ENCODE measurements around the gene TASL.
A peak's percentile ranks its signal among the peaks of the same experiment; 100 is the strongest.
"Not testable (repeated sequence)": the region's sequence is repeated elsewhere in the genome, so short reads cannot be mapped to it uniquely, and the experiment has no call there.

The TASL gene, protein sequence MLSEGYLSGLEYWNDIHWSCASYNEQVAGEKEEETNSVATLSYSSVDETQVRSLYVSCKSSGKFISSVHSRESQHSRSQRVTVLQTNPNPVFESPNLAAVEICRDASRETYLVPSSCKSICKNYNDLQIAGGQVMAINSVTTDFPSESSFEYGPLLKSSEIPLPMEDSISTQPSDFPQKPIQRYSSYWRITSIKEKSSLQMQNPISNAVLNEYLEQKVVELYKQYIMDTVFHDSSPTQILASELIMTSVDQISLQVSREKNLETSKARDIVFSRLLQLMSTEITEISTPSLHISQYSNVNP

DNA sequence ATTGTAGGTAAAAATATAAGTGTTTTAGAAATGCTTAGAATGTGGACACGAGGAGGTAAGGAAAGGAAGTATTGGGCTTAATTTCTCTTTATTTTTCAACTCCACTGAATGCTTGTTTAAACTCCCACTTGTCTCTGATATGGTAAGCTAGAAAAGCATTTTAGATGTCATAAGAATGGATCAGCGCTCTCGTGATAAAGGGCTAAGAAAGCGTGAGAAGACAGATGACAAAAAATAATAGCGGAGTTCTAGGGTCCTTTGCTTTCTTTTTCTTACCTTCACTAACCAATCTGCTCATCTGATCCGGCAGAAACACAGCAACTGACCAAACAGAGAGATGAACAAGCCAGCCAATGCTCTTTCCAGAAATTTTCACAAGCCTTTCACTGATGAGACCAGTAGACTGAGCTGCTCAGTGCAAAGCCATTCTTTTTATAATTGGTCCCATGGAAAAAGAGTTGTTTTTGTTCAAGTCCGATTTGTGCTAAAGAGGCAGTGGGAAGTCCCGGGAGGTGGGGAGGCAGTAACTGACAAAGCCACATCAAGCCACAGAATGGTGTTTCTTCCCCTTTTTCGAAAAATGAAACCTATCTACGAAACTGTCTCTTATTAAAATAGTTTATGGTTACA is at the start of gene TASL:
TASL (minus strand) TSS at position 405 of the 630 bp plus-strand sequence. CDS start 17,411 bp downstream, outside the sequence.
- DNase-seq = peak; percentile 46

- DNase-seq = no peak
Measured at GRCh38 chrX:30626402-30626801, 48.8 kb upstream of the TASL start.

DNA sequence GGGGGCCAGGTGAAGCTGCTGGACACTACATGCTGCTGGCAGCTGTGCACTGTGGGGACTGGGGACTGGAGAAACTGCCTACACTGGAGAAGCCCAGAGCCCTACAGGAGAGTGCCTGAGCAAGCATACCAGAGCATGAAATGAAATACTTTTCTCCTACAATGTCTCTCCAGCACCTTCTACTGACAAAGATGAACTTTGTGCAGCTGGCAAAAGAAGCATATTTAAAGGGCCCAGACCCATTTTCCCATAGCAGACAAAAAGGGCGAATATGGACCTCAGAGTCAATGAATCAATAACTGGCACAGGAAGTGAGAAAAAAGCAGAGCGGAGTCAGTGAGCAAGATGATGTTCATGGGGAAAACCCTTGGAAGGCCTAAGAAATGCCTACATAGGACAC is 44.8 kb upstream of the TASL start:
- DNase-seq = no peak

- no peak for DNase-seq
Measured at GRCh38 chrX:30620980-30621618, 43.5 kb upstream of the TASL start.

- no peak for DNase-seq
Measured at GRCh38 chrX:30620125-30620524, 42.6 kb upstream of the TASL start.

DNA sequence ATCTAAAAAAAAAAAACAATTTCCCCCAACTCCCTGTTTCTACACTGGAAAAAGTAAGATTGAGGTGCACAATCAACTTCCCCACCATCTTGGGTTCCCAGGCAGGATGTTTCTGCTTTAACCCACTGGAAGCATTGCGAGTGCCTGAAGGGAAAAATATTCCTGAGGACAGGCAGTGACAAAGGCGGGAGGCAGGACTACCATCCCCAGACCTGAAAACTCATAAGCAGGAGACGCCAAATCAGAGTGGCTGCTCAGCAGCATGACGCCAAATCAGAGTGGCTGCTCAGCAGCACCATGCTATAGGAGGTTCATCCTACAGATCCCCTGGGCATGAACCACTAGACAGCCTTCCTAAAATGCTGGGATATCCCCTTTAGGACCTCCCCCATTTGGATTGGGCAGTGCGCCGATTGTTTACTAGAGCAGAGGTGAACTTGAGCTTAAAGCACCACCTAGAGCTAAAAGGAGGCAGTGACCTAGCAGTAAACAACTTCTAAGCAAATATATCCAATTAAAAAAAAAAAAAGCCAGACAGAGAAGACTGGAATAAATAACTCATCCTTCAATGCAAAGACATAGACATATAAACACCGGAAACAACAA is 40.7 kb upstream of the TASL start:
- DNase-seq = no peak

DNA sequence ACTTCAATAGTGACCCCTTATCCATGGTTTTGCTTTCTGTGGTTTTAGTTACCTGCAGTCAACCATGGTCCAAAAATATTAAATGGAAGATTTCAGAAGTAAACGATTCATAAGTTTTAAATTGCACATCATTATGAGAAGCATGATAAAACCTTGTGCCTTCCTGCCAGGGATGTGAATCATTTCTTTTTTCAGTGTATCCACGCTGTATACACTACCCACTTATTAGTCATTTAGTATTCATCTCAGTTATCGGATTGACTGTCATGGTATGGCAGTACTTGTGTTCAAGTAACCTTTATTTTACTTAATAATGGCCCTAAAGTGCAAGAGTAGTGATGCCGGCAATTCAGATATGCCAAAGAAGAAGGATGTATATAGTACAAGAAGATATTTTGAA is 37.7 kb upstream of the TASL start:
- no peak for DNase-seq

GRCh38 chrX:30613721-30614120 is 36.2 kb upstream of the TASL start:
- DNase-seq = no peak

GRCh38 chrX:30612250-30612655 is 34.7 kb upstream of the TASL start:
- no peak for DNase-seq

- no peak for DNase-seq
Measured at GRCh38 chrX:30610026-30610425, 32.5 kb upstream of the TASL start.

GRCh38 chrX:30607155-30607554 is 29.6 kb upstream of the TASL start:
- no peak for DNase-seq

DNA sequence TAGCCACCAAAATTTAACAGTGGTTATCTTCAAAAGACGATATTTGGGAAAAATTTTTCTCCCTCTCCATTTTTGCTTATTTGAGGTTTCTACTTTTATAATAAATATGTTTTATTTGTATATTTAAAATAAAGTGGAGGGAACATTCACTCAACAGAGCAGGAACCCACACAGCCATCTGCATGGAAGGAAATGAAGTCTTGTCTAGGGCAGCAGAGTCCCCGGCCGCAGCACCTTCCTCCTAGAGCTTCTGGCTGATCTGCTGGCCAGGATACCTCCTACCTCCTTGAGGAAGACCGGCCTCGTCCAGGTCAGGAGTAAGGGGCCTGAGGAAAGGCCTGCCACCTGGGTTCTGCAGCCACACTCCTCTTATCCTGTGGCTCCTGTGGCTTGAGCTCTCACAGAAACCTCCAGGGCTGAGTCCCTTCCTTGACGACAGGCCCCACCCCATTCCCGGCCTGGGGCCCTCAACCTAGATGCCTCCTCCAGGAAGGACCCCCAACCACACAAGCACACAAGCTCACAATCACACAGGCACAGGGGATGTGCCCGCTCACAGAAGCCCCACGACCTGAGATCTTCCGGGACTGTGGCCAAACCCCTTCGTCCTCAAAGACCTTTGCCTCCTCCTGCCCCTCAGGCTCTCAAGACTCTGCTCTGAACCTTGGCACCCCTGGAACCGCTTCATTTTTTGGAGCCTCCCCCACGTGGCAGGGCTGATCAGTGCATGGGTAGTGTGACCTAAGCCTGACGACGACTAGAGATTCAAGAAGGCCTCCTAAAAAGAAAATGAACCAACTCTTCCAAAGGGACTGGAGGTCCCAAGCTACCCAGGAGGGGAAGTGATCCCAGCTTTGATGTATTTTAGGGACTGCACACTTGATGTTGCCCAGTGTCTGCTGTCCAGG is 23.0 kb upstream of the TASL start:
- not testable (repeated sequence) for DNase-seq

DNA sequence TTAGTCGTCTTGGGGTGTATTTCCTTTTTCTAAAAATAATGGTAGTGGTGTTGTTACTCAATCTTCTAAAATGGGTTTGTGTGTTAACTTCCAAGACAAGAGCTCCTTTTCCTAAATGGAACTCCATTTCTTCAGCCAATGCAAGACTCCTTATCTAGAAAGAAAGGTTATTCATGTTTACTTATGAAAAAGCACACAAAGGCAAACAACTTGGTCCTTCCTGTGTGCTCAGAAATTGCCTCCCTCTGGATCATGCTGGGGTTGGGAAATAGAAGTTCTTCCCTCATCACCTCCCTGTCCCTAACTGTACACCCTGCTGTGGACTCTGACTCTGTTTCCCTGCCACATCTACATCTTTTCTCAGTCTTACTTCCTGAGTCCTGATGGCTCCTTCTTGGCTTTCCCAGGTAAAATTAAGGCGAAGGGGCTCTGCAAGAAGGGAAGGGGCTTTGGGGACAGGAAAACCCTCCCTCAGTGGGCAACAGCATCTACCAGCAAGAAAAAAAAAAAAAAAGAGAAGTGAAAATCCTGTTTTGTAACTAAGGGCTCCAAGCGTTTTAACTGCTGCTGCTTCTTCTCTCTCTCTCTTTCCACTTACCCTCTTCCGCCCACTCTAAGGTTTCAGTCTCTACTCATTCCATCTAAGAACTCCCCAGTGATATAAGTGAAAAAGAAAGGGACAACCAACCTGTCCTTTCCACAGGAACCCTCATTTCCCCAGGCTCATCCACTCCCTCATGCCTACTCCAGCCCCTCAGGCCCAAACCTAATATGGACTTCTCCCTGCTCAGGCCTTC is 19.8 kb upstream of the TASL start:
- DNase-seq = no peak

DNA sequence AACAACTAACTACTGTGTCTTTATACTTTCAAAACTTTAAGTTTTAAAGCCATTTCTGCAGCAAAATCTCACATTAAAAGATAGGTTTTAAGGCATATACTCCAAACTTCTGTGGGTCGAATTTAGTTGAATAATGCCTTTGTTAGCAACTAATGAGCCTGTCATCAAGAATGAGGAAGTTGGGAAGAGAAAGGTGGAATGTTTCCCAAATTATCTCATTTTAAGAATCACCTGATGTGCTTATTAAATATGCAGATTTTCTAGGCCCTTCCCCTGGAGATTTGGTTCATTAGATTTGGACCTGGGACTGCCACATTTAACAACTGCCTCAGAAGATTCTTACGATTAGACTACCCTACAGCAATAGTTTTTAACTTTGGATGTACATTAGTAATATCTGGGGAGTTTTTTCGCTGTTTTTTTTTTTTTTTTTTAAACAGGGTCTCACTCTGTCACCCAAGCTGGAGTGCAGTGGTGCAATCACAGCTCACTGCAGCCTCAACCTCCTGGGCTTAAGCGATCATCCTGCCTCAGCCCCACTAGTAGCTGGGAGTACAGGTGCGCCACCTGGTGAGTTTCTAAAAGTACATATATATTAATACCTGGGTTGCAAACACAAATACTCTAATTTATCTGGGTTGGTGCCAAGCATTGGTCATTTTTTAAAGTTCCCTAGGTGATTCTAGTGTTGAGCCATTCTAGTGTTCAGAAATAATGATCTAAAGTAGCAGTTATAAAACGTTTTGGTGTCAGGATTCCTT is 16.1 kb upstream of the TASL start:
- peak; percentile 9 for DNase-seq

DNA sequence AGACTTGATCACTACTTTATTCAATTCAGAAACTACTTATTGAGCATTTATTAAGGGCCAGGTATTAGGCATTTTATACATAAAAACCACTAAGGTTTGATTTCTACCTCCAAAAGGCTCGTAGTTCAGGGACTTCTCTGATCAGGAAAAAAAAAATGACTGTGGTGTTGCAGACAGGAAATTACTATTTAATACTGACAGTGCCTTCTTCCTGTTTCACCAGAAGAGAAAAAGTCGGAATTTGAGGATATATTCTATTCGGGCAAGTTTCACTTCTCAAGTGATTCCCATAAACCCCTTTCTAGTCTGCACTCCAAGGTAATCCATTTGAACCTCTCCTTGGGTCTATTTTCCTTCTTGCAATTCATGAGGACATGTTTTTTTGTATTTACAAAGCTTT is 15.3 kb upstream of the TASL start:
- no peak for DNase-seq

GRCh38 chrX:30590368-30590767 is 12.8 kb upstream of the TASL start:
- no peak for DNase-seq

- DNase-seq = no peak
Measured at GRCh38 chrX:30589146-30589888, 11.8 kb upstream of the TASL start.

GRCh38 chrX:30586516-30586915 is 8.9 kb upstream of the TASL start:
- no peak for DNase-seq

DNA sequence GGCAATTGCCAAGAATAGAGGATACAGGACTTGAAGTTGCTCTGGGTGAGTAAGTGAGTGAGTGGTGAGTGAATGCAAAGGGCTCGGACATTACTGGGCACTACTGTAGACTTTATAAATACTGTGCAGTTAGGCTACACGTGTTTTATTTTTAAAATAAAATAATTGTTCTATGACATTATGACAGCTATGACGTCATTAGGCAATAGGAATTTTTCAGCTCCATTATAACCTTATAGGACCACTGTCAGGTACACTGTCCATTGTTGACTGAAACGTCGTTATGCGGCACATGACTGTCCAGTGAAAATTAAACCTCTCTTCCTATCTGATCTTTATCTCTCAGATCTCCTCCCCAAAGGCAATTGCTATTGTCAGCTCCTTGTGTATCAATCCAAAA is 5.1 kb upstream of the TASL start:
- DNase-seq = no peak

DNA sequence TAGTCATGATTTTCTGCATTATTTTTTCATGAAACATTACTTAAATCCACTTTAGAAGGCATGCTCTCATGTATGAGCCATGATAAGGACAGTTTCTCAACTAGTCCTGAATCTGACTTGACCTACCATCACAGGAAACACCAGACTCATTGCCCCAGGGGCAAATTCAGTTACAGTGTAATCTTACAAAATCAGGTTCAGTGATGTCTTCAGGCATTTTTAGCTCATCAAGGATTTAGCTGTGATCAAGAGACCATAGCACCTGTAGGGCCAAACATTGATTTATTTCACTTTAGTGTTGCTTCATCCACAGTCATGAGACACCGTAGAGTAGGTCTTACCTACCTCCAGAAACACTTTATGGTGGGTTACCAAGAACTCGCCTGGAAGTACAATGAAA is 3.1 kb upstream of the TASL start:
- DNase-seq = no peak

Data from stimulated activated CD4-positive, alpha-beta T cell treated with anti-CD3 and anti-CD28 coated beads, Interleukin-15, amount 100 ng/mL, for 24 hours (primary cell).